IMR-90 (cell line): ENCODE measurements around the gene TRAPPC4.

Experiments used
- CEBPB ChIP-seq: IDR thresholded peaks from 2 replicates; pipeline ENCODE4 v1.6.1; 2012; ENCODE audit warnings: low read depth, low read length, improper control_type of control experiment
- CTCF ChIP-seq: conservative IDR thresholded peaks from 2 replicates; pipeline ENCODE4 v1.5.1; 2012; ENCODE audit warnings: mild to moderate bottlenecking, low read depth, low read length, improper control_type of control experiment
- ELK1 ChIP-seq: fragments of 150-350 bp; IDR thresholded peaks from 2 replicates; pipeline ENCODE4 v1.6.1; 2016; ENCODE audit warnings: low read depth, mild to moderate bottlenecking, low read length, moderate library complexity, borderline replicate concordance
- FOS ChIP-seq: fragments of 150-350 bp; IDR thresholded peaks from 2 replicates; pipeline ENCODE4 v1.6.1; 2016; ENCODE audit warnings: low read depth, low read length
- MAFK ChIP-seq: IDR thresholded peaks from 2 replicates; pipeline ENCODE4 v1.6.1; 2012; ENCODE audit warnings: low read depth, low read length, improper control_type of control experiment
- MAZ ChIP-seq: IDR thresholded peaks from 2 replicates; pipeline ENCODE4 v1.6.1; 2012; ENCODE audit warnings: low read depth, mild to moderate bottlenecking, low read length, improper control_type of control experiment, moderate library complexity, borderline replicate concordance
- MXI1 ChIP-seq: IDR thresholded peaks from 2 replicates; pipeline ENCODE4 v1.6.1; 2012; ENCODE audit warnings: low read depth, mild to moderate bottlenecking, low read length, moderate library complexity, borderline replicate concordance
- POLR2A ChIP-seq: IDR thresholded peaks from 2 replicates; pipeline ENCODE4 v1.6.1; 2012; ENCODE audit warnings: mild to moderate bottlenecking, low read depth, low read length
- RAD21 ChIP-seq: IDR thresholded peaks from 2 replicates; pipeline ENCODE4 v1.6.1; 2012; ENCODE audit warnings: low read length, improper control_type of control experiment
- RCOR1 ChIP-seq: IDR thresholded peaks from 2 replicates; pipeline ENCODE4 v1.6.1; 2012; ENCODE audit warnings: mild to moderate bottlenecking, low read length, improper control_type of control experiment; ENCODE audit not compliant: insufficient replicate concordance
- SMC3 ChIP-seq: fragments of 150-350 bp; IDR thresholded peaks from 2 replicates; pipeline ENCODE4 v1.6.1; 2016; ENCODE audit warnings: low read depth, mild to moderate bottlenecking, antibody characterized with exemption, low read length, moderate library complexity

GRCh38 chr11:119055901-119056300 lies 37.3 kb downstream of the TRAPPC4 start:
- TF ChIP-seq POLR2A (no peak), SMC3 (no peak), CTCF (peak; percentile 17; the same call in 1 of the 2 replicates), RAD21 (no peak), RCOR1 (no peak), MXI1 (no peak), CEBPB (no peak), MAZ (no peak), MAFK (no peak), ELK1 (no peak), FOS (no peak)
